HG03066 (cell line): ENCODE results near the gene ITGB3.

ENCODE experiments used
- ATAC-seq: cut with Tn5 transposase; IDR thresholded peaks from one replicate; pipeline ENCODE4 v1.9.1; 2021; ENCODE audit warnings: low read depth; ENCODE audit not compliant: unreplicated experiment

The ITGB3 gene

DNA sequence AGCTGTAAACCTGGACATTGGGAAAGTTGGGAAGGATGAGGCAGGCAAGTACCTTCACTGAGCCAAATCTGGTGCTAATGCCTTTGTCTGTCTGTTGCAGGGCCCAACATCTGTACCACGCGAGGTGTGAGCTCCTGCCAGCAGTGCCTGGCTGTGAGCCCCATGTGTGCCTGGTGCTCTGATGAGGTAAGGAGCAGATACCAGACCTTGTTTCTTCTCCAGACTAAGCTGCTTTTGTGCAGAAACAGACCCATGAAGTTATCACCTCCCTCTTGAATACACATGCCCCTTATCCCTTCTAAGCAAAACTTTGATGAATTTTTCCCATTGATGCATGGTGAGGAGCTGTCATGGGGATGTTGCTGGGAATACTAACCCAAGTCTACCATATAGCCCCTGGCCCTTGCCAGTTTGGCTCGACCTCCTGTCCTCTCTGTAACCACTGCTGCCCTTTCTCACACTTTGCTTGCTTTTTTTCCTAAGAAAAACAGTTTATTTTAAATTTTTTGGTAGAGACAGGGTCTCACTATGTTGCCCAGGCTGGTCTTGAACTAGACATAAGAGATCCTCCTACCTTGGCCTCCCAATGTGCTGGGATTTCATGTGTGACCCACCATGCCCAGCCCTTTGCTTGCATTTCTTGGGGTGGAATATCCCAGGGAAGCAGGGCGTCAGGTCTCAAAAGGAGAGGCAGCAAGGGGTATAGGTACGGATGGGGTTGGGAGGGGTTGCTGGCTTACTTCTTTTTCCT is 20.9 kb downstream of the ITGB3 start:
- ATAC-seq = no peak

DNA sequence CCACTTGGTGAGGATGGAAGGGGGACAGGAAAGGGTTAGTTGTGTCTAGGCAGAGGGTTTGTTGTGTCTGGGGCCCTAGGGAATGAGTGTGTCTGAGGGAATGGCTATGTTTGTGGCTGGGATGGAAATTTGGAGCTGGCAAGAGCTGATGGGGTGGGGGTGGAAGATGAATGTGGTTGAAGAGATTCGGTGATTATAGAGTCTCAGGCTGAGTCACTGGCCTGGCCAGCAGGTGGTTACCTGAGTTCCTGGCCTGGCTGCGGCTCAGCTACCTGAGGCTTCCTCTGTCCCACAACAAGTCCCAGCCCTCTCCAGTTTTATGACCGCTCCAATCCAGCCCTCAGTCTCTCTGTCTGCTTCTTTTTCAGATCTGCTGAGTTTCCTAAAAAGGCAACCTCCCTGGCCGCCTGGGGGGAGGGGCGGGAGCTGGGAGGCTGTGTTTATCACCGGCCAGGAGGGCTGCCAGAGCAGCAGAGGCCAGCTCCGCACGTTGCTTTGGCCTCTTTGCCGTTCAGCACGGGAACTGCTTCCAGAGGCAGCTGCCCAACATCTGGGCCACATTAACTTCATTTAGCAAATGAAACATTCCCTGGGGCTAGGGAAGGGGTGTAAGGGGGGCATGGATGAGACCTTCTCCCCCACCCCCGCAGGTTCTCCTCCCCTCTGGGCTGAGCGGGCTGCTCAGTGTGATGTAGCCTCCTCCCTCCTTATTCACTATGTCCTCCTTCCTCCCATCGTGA is 21.8 kb downstream of the ITGB3 start:
- no peak for ATAC-seq

DNA sequence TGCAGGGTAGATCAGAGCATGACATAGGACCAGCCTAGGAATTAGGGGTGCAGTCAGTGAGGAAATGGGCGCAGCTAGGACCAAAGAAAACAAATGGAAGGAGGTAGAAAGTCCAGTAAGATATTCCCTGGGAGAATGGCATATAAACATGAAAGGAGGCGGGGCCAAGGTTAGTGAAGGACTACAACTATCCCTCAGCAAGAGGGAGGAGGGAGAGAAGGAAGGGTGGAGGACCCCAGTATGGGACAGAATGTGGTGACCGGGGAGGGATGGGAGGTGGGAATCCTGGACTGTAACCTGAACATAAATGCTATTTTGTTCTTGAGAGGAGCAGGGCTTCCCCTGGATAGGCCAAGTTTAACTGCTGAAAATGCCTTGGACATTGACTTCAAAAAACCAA is 22.8 kb downstream of the ITGB3 start:
- ATAC-seq = no peak

DNA sequence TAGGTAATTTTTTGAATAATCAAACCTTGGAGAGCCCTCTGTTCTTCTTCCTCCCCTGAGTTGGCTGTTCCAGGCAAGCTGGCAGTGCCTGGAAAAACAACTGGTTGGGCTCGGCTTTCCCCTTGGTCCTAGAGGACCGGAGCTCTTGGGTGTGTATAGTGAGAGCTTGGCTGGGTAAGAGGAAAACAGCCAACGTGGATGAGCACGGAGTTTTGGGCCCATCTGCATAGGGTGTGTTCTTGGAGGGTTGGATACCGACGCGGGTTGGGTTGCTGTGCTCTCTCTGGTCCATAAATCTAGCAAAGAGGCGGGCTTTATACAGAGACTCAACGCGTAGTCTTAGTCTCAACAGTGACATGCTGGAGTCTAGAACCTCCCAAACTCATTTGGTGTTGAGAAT is 23.2 kb downstream of the ITGB3 start:
- no peak for ATAC-seq

DNA sequence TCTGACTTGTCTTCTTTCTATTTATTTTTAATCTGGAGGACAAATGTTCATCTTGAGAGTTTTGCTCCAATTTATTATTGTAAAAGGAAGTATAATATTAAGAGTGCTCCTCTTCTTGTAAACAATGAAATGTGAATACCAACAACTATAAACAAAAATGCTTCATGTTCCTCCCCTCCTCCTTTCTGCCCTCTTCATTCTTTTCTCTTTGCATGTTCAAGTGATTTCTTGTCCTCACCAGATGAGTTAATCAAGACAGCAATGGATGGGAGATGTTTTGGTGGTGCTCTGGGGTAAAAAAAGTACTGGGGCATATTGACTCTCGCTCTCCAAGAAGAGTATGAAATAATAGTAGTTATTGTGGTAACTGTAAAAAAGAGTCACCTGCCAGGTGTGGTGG is 24.3 kb downstream of the ITGB3 start:
- no peak for ATAC-seq

DNA sequence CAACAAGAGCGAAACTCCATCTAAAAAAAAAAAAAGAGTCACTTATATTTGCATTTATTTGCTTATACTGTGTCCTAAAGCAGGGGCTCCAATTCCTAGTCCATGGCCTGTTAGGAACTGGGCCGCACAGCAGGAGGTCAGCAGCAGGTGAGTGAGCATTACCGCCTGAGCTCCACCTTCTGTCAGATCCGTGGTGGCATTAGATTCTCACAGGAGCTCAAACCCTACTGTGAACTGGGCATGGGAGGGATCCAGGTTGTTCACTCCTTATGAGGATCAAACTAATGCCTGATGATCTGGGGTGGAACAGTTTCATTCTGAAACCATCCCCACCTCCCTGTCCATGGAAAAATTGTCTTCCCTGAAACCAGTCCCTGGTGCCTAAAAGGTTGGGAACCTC is 24.9 kb downstream of the ITGB3 start:
- no peak for ATAC-seq

DNA sequence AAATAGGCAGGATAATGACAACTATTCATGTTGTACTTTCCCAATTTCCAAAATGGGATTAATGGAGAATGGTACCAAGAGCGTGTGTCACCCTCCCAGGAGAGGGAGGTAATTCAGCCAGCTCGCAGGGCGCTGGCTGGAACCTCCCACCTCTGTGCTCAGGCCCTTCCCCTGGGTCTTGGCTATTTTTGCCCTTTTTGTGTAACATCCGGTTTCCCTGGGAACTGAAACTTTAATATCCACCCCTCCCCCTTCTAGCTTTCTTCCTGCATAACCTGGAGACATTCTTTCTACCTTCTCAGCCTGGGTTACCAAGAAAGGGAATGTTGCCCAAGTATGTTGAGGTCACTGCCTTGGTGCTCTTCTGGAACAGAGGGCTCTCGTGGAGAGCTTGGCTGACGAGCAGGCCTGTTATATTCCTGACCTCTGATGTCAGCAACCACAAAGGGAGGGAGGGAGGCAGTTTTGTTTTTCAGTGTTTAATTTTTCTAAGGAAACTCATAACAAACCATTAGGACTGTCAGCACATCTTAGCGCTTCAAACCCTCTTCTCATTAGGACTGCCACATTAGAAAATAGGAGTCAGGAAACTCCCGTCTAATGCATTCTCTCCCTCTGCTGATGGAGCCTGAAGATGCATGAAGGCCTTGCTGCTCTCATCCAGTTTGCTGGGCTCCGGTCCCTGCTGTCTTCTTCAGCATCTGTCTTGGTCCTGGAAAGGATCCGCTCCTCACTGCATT is 25.6 kb downstream of the ITGB3 start:
- ATAC-seq = peak; percentile 75

DNA sequence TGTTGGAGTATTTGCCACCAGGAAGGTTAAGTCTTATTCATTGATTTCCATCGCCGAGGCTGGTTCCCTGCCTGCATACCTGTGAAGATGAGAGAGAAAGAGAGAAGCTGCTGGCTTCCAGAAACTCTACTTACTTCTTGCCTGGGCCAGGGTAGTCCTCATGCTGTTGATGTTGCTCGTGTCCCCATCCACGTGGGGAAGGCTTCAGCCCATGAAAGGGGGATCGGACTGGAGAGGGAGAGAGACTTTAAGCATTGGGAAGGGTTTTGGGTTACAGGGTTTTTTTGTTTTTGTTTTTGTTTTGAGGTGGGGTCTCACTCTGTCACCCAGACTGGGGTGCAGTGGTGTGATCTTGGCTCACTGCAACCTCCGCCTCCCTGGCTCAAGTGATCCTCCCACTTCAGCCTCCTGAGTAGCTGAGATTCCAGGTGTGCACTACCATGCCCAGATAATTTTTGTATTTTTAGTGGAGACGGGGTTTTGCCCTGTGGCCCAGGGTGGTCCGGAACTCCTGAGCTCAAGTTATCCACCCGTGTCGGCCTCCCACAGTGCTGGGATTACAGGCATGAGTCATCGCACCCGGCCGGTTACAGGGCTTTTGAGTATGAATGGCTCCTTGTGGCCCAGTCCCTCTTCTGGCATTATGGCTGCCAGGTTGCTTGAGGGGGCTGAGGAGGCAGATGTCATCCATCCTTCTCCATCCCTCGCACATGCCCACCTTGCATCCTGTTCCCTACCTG is 26.6 kb downstream of the ITGB3 start:
- no peak for ATAC-seq

DNA sequence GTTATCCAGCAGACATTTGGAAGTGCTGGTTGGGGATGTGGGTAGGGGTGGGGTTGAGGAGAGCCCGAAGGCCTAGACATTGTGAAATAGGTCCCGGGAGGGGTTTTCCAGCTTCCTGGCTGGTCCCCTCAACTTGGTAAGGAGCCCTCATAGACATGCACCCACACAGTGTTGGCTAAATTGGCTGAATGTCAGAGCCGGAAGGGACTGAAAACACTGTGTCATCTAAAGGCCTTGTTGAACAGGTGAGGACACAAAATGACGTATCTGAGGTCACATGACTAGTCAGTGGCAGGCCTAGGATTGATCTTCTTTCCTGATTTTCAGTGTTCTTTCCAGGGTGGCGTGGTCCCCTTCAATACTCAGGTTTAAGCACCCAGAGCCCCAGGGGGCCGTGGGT is 27.6 kb downstream of the ITGB3 start:
- ATAC-seq = no peak

DNA sequence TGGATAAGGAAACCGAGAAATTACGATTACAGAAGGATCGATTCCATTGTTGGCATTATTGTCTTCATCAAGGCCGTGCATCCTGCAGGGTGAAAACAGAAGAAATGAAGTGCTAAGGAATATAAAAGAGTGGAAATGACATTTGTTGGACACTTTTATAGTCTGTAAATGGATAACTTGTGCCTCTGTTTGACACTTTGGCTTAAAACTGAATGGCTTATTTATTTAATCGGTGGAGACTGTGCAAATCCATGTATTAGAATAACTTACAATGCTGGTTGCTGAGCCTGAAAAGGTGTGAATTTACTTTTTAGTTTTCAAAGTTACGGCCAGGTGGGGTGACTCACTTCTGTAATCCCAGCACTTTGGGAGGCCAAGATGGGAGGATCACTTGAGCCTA is 31.4 kb downstream of the ITGB3 start:
- no peak for ATAC-seq

DNA sequence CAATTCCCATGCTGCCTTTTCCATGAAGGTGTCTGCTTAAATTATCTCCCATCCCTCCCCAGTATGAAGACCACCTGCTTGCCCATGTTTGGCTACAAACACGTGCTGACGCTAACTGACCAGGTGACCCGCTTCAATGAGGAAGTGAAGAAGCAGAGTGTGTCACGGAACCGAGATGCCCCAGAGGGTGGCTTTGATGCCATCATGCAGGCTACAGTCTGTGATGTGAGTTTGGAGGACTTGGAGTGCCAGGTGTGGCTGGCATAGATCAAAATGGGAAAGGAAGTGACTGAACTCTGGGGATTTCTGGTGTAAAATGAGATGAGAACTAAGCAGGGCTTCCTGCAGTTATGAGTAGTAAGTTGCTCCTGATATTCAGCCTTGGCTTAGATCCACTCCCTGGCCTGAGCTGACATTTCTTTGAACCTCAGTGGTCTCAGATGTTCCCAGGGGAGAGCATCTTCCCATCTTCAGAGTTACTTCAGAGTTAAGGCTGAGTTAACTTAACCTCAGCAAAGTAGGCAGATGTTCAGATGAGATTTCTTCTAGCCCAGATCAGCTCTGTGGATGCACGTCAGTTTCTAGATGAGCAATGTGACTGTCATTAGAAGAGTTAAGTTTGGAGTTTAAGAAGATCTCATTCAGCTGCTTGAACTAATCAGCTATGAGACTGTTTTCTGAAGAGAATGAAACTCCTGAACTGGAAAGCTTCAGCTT is 32.7 kb downstream of the ITGB3 start:
- ATAC-seq = peak; percentile 63

DNA sequence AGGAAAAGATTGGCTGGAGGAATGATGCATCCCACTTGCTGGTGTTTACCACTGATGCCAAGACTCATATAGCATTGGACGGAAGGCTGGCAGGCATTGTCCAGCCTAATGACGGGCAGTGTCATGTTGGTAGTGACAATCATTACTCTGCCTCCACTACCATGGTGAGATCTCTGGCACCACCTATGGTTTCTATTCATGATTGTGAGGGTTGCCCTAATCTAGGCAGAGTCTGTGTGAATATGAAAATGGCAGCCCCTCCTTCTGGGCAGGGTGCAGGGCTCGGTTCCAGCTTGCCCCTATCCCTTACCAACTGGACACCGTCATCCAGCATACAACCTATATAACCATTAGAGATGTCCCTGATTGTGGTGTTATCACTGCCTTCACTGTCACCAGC is 33.4 kb downstream of the ITGB3 start:
- peak; percentile 31 for ATAC-seq

DNA sequence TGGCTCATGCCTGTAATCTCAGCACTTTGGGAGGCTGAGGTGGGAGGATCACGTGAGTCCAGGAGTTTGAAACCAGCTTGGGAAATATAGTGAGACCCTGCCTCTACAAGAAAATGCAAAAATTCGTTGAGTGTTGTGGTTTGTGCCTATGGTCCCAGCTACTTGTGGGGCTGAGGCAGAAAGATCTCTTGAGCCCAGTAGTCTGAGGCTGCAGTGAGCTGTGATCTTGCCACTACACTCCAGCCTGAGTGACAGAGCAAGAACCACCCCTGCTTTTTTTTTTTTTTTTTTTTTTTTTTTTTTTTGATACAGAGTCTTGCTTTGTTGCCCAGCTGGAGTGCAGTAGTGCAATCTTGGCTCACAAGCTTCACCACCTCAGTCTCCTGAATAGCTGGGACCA is 34.0 kb downstream of the ITGB3 start:
- no peak for ATAC-seq

DNA sequence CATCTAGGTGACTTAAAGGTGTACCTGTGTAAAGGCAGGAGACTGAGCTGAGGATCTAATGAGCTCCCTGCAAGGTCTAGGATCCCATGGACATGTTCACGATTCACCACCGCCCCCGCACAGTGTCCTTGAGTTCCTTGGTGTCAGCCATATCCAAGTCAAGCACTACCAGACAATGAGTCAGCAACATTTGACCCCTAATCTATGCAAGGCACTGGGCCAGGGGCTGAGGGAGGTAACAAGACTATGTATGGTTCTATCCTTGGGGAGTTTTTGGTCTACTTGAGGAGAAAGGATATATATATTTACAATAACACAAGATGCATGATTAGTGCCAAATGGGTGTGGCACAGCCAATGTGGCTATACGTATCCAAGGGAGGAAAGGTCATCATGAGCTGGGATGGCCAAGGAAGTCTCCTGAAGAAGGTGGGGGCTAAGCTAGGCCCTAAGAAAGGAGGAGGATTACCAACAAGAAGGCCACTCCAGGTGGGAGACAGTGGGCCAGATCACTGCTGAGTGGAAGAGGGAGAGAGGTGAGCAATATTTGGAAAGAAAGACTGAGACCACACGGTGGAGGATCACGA is 35.0 kb downstream of the ITGB3 start:
- ATAC-seq = no peak

DNA sequence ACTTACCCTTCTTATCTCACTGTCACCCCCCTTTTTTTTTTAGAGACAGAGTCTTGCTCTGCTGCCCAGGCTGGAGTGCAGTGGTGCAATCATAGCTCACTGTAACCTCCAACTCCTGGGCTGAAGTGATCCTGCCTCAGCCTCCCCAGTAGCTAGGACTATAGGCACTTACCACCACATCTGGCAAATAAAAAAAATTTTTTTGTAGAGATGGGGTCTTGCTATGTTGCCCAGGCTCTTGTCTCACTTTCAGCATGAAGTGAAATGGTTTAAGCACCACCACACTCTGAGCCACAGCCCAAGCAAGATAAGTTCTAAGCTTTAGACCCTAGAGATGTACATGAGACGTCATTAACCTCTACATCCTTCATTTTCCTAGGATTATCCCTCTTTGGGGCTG is 35.7 kb downstream of the ITGB3 start:
- ATAC-seq = no peak

DNA sequence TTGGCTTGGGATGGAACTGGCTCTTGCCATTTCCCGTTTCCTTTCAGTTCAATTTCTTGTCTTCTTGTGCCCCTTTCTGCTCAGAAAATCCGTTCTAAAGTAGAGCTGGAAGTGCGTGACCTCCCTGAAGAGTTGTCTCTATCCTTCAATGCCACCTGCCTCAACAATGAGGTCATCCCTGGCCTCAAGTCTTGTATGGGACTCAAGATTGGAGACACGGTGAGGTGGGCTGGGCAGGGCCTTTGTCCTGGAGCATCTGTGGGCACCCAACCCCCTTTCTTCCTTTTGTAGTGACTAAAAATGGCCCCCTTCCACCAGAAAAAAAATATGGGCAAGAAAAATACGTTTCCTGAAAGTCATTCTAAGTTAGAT is 37.2 kb downstream of the ITGB3 start:
- no peak for ATAC-seq

DNA sequence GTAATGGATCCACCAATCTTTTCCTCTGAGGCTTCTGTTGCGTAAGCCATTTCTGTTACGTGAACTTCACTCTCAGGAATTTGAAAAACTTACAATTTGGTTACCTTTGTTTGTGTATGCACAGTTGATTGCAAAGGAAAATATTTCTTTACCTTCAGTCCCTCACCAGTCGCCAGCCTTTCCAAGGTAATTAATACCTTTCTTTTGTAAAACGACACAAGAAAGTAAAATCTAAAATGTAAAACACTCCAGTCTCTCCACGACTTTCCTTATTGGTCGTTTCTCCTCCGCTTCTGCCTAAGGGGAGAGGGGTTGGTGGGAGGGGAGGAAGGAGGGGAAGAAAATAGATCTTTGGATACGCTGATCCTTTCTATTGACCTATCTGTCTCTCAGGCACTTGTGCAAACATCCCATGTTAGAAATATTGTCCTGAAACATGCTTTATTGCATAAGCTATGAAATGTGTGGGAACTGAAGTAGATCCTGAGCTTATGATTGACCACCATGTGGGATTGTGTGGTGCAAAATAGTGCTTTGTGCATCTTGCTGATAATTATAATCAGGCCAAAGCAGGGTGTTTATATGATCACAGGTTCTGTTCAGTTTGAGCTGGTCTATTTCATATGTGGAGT is 37.7 kb downstream of the ITGB3 start:
- ATAC-seq = no peak

DNA sequence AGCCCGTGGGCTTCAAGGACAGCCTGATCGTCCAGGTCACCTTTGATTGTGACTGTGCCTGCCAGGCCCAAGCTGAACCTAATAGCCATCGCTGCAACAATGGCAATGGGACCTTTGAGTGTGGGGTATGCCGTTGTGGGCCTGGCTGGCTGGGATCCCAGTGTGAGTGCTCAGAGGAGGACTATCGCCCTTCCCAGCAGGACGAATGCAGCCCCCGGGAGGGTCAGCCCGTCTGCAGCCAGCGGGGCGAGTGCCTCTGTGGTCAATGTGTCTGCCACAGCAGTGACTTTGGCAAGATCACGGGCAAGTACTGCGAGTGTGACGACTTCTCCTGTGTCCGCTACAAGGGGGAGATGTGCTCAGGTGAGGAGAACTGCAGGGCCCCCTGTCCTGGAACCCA is 38.6 kb downstream of the ITGB3 start:
- no peak for ATAC-seq

DNA sequence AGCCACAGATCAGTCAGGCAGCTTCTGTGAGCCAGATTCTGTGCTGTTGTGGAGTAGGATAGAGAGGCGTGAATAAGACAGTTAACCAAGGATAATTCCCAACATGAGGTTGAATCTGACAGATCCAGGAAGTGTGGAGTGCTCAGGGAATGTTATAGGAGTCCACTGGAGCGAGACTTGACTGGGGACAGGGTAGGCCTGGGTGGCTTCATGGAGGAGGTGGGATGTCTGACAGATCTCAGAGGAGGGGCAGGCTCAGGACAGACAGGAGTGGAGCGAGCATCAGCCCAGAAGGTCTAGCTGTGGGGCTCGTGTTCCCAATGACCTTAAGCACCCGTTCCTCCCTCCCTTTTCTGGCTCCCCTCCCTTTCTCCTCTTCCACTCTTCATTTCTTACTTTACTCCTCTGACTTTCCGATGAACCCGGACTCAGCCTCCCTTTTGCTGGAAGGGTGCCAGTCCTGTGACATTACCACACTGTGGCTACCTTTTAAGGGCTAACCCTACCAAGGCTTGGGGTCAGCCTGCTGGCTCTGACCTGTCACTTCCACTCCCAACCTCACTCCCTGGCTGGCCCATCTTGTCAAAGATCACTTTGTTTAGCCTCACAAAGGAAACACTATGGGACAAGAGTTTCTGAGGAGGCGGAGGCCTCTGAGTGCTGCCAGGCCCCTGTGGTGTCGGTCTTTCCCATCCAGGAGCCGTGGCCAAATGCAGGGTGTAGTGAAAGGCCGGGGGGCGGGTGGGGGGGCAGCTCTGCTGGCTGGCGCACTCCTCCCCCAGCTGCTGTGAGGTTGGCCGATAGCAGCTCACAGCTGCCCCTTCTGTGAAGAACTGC is 41.6 kb downstream of the ITGB3 start:
- ATAC-seq = no peak
